ENCODE measurements around the gene PTPN7. TPM values are rescaled to one million over a fixed set of nuclear protein-coding genes. Genes with fewer than 3 reads are reported as not detected.

Gene PTPN7
- total RNA-seq, 6 donors from 2014 or later, result 4.6 to 9.3 (median 7.7) TPM

GRCh38 chr1:202153284-202153683 lies 7.1 kb downstream of the PTPN7 start:
- Histone ChIP-seq H3K9me3 (no peaks in the 10 kb centered on the region), H3K4me3 (no peak overlapping the region), H3K4me1 (peaks cover 8 to 18% (median 11%) of the 10 kb centered on the region in 4 donors), H3K27ac (no peak overlapping the region), H3K27me3 (no peaks in the 10 kb centered on the region), H3K36me3 (no peaks in the 10 kb centered on the region)
- TF ChIP-seq EP300 (IDR thresholded peaks at IDR 0.05) (no peak), POLR2AphosphoS5 (IDR thresholded peaks at IDR 0.05) (no peak), POLR2A (IDR thresholded peaks at IDR 0.05) (no peak), CTCF (IDR thresholded peaks at IDR 0.05) (no peak)
- DNase-seq (no peak), ATAC-seq (ENCODE audit: low FRiP score in 2 of 2) (no peak)
- WGBS, 2 donors, result 90 to 98% methylated on average over 4 of the region's 4 CpGs

- Histone ChIP-seq H3K9me3 (no peaks in the 10 kb centered on the region), H3K4me1 (peaks cover 8 to 18% (median 11%) of the 10 kb centered on the region in 4 donors), H3K4me3 (no peak overlapping the region), H3K27ac (no peak overlapping the region), H3K27me3 (no peaks in the 10 kb centered on the region), H3K36me3 (no peaks in the 10 kb centered on the region)
- DNase-seq (no peak), ATAC-seq (ENCODE audit: low FRiP score in 2 of 2) (no peak)
- TF ChIP-seq POLR2A (IDR thresholded peaks at IDR 0.05) (no peak), POLR2AphosphoS5 (IDR thresholded peaks at IDR 0.05) (no peak), EP300 (IDR thresholded peaks at IDR 0.05) (no peak), CTCF (IDR thresholded peaks at IDR 0.05) (no peak)
- 85 to 90% methylated on average over 10 of the region's 10 CpGs for WGBS, 2 donors
Observed at GRCh38 chr1:202152399-202152798, 8.0 kb downstream of the PTPN7 start.

DNA sequence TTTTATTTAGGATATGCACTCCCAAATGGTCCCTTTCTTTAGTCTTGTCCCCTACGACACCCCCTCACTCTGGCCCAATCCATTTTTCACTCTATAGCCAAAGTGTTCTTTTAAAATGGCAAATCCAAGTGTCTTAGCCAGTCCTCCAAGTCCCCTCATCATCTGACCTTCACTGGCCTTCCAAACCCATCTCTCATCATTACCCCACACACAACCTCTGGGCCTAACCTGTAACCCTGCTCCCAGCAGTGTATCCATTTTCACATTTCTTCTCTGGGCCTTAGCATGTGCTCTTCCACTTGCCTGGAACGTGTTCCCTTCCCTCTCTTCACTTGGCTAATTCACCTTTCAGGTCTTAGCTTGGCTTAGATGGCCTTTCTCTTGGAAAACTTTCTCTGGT lies 9.4 kb downstream of the PTPN7 start:
- no peaks in the 10 kb centered on the region for H3K27me3 ChIP-seq
- WGBS, 2 donors, result 88 to 95% methylated on average over 2 of the region's 2 CpGs
- no peak for ATAC-seq (ENCODE audit: low FRiP score in 2 of 2)
- H3K4me1 ChIP-seq, result peaks cover 8 to 18% (median 11%) of the 10 kb centered on the region in 4 donors
- H3K27ac ChIP-seq, result no peak overlapping the region
- no peaks in the 10 kb centered on the region for H3K9me3 ChIP-seq
- H3K4me3 ChIP-seq, result no peak overlapping the region
- DNase-seq, result no peak
- TF ChIP-seq CTCF (IDR thresholded peaks at IDR 0.05), result no peak
- no peak for TF ChIP-seq POLR2AphosphoS5 (IDR thresholded peaks at IDR 0.05)
- TF ChIP-seq POLR2A (IDR thresholded peaks at IDR 0.05), result no peak
- TF ChIP-seq EP300 (IDR thresholded peaks at IDR 0.05), result no peak
- no peaks in the 10 kb centered on the region for H3K36me3 ChIP-seq

GRCh38 chr1:202150602-202151001 lies 9.8 kb downstream of the PTPN7 start:
- Histone ChIP-seq H3K27me3 (no peaks in the 10 kb centered on the region), H3K36me3 (no peaks in the 10 kb centered on the region), H3K4me1 (peaks cover 7 to 20% (median 10%) of the 10 kb centered on the region in 4 donors), H3K9me3 (no peaks in the 10 kb centered on the region), H3K27ac (no peak overlapping the region), H3K4me3 (no peak overlapping the region)
- WGBS, 2 donors, result 63 to 84% methylated on average over 8 of the region's 8 CpGs
- DNase-seq, result no peak
- TF ChIP-seq POLR2AphosphoS5 (IDR thresholded peaks at IDR 0.05) (no peak), CTCF (IDR thresholded peaks at IDR 0.05) (no peak), POLR2A (IDR thresholded peaks at IDR 0.05) (no peak), EP300 (IDR thresholded peaks at IDR 0.05) (no peak)
- no peak for ATAC-seq (ENCODE audit: low FRiP score in 2 of 2)

DNA sequence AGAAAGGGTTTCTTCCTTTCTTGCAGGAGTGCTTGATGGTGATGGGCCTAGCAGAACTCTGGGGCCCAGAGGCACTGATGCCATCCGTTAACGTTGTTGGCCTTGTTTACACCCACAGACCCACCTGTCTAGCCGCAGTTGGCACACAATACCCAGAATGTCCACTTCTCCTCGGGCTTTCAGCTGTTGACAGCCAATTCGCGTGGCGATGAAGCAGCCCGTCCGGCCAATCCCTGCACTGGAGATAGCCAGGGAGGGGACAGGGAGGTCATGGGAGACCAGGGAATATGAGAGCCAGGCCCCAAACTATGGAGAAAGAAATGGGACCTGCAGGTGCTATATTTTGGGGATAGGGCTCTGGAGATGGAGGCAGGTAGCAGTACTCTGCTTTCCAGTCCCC lies 10.2 kb downstream of the PTPN7 start:
- Histone ChIP-seq H3K4me1 (peaks cover 7 to 20% (median 10%) of the 10 kb centered on the region in 4 donors), H3K27me3 (no peaks in the 10 kb centered on the region), H3K4me3 (no peak overlapping the region), H3K36me3 (no peaks in the 10 kb centered on the region), H3K9me3 (no peaks in the 10 kb centered on the region), H3K27ac (no peak overlapping the region)
- TF ChIP-seq EP300 (IDR thresholded peaks at IDR 0.05), result no peak
- TF ChIP-seq POLR2A (IDR thresholded peaks at IDR 0.05), result no peak
- no peak for TF ChIP-seq POLR2AphosphoS5 (IDR thresholded peaks at IDR 0.05)
- TF ChIP-seq CTCF (IDR thresholded peaks at IDR 0.05), result no peak
- DNase-seq (no peak), ATAC-seq (ENCODE audit: low FRiP score in 2 of 2) (no peak)
- WGBS, 2 donors, result 89 to 91% methylated on average over 9 of the region's 9 CpGs
